HG02759 (cell line): Measurements from ENCODE around the gene POLD2.

Experiments used
- ATAC-seq: cut with Tn5 transposase; IDR thresholded peaks from one replicate; pipeline ENCODE4 v1.9.1; 2021; ENCODE audit warnings: mild to moderate bottlenecking, moderate library complexity; ENCODE audit not compliant: unreplicated experiment

The POLD2 gene

DNA sequence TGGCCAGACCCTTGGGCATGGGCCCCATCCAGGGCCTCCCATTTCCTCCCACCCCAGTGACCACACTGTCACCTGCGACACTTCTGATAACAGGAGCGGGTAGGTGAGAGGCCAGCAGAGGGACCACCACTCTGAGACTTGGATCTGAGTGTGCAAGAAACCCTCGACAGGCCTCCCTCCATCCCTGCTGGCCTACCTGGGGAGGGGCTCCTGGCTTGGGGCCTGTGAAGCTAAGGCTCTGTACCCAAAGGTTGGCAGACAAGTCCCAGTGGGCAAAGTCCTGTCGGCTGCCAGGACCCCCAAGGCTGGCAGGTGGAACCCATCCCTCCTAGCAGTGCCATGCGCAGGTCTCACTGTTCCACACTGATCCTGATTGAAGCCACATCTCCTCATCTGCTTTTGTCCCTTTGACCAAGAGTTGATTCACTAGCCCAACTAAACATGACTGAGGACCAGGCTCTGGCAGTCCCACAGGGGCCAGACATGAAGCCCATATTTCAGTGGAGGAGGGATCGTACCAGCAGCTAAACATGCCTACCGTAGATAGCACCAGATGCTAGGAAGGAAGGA lies 56.8 kb downstream of the POLD2 start:
- ATAC-seq: no peak

DNA sequence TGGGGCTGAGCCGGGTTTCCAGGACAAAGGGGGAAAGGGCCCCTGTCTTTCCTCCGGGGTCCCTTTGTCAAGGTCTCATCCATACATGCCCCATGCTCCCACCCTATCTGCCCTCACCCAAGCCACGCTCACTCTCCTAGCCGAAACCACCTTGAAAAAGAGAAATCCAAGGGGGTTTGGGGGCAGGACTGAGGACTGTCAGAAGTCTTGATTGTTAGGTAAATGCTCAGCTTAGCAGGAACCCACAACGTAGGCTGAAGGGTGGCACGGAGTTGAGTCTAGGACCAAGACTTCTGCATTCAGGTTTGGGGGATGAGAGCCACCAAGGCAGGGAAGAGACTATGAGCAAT lies 57.3 kb downstream of the POLD2 start:
- no peak for ATAC-seq

DNA sequence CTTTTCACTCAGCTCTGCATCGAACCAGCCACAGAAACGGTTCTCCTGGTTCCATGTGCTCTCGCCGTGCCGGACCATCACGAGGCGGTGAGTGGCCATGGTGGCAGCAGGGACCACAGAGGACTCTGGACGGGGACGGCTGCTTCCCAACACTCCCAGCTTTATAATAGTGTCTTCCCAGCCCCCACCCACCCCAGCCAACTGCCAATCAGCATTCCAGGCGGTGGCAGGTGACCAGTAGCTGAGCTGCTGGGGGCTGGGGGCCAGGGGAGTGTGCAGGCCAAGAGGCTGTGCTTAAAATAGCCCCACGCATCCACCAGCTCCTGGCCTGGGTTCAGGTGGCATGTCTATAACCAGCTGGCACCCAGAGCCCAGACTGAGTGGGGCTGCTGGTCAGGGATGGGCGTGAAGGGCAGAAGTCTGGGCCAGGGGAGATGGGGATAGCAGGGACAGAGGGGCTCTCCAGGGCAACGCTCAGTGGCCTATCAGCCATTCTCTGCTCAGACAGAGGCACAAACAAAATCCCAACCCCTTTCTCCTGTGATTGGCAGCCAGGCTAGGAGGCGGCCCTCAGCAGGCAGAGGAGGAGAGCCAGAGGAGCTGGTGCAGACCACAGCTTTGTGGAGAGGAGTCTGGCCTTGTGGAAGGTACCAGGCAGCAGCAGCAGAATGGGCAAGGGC lies 57.8 kb downstream of the POLD2 start, which contains the start of gene PGAM2:
Gene PGAM2, minus strand, starts transcription at position 137 of the 680 bp plus-strand sequence. Its CDS starts 38 bp downstream, at position 99.
- no peak for ATAC-seq

DNA sequence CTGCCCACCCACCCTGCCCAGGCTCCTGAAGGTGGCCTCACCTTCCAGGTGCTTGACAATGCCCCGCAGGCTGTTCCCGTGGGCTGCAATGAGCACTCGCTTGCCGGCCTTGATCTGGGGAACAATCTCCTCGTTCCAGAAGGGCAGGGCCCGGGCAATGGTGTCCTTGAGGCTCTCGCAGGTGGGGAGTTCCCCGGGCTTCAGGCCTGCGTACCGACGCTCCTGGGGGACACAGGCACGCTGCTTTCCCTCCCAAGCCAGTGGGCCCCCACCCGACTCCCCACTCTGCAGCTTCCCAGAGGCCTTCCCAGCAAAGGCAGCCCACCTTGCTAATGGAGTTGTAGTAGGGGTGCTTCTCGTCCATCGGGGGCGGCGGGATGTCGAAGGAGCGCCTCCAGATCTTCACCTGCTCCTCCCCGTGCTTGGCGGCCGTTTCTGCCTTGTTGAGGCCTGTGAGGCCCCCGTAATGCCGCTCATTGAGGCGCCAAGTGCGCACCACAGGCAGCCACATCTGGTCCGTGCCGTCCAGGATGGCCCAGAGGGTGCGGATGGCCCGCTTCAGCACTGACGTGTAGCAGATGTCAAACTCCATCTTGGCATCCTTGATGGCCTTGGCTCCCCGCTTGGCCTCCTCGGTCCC lies 58.4 kb downstream of the POLD2 start:
- no peak for ATAC-seq
